Liver (tissue), 3 donors: Measurements from ENCODE around the gene COL9A3.

Experiments used
- FOXA1 ChIP-seq: IDR thresholded peaks from 2 replicates; pipeline ENCODE4 v1.6.1; 2016; ENCODE audit warnings: antibody characterized with exemption
- GABPA ChIP-seq, 2 donors: IDR thresholded peaks in 1 of 2; conservative IDR thresholded peaks in 1 of 2; 2 replicates each; pipeline ENCODE4 v1.6.1; 2016; ENCODE audit warnings: antibody characterized with exemption in 2 of 2, mild to moderate bottlenecking in 1 of 2, moderate library complexity in 1 of 2
- JUND ChIP-seq, 2 donors: IDR thresholded peaks; 2 replicates each; pipeline ENCODE4 v1.6.1; 2016; ENCODE audit warnings: antibody characterized with exemption in 2 of 2
- SP1 ChIP-seq: IDR thresholded peaks from 2 replicates; pipeline ENCODE4 v1.6.1; 2018; ENCODE audit warnings: antibody characterized with exemption, mild to moderate bottlenecking
- TAF1 ChIP-seq: conservative IDR thresholded peaks from 2 replicates; pipeline ENCODE4 v1.6.1; 2016; ENCODE audit warnings: antibody characterized with exemption, mild to moderate bottlenecking
- YY1 ChIP-seq: IDR thresholded peaks from 2 replicates; pipeline ENCODE4 v1.6.1; 2016; ENCODE audit warnings: antibody characterized with exemption, mild to moderate bottlenecking
- TF ChIP-seq, protein P1 (sequence below): fragments of 150-350 bp; IDR thresholded peaks from 2 replicates; pipeline ENCODE4 v1.5.1; 2017; ENCODE audit warnings: improper control_type of control experiment, low read depth, low read length; ENCODE audit not compliant: missing input control
- TF ChIP-seq, protein P2 (sequence below): IDR thresholded peaks from 2 replicates; pipeline ENCODE4 v1.6.1; 2016; ENCODE audit warnings: antibody characterized with exemption, mild to moderate bottlenecking
- TF ChIP-seq, protein P3 (sequence below): IDR thresholded peaks from 2 replicates; pipeline ENCODE4 v1.6.1; 2016; ENCODE audit warnings: antibody characterized with exemption
- TF ChIP-seq, protein P4 (sequence below): IDR thresholded peaks from 2 replicates; pipeline ENCODE4 v1.6.1; 2016; ENCODE audit warnings: antibody characterized with exemption
- TF ChIP-seq, protein P5 (sequence below): IDR thresholded peaks from 2 replicates; pipeline ENCODE4 v1.6.1; 2016; ENCODE audit warnings: antibody characterized with exemption
- donor health status: healthy.
- donor health status: healthy.

DNA sequence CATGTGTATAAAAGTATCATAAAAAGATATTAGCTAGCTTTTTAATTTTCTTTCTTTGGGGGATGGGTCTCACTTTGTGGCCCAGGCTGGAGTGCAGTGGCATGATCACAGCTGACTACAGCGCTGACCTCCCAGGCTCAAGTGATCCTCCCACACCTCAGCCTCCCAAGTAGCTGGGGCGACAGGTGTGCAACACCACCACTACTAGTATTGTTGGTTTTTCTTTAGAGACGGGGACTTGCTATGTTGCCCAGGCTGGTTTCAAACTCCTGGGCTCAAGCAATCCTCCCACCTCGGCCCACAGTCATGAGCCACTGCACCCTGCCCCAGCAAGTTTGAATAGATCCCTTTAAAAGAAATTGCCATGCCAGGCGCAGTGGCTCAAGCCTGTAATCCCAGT is 38.3 kb downstream of the COL9A3 start:
- TF ChIP-seq, protein P1, sequence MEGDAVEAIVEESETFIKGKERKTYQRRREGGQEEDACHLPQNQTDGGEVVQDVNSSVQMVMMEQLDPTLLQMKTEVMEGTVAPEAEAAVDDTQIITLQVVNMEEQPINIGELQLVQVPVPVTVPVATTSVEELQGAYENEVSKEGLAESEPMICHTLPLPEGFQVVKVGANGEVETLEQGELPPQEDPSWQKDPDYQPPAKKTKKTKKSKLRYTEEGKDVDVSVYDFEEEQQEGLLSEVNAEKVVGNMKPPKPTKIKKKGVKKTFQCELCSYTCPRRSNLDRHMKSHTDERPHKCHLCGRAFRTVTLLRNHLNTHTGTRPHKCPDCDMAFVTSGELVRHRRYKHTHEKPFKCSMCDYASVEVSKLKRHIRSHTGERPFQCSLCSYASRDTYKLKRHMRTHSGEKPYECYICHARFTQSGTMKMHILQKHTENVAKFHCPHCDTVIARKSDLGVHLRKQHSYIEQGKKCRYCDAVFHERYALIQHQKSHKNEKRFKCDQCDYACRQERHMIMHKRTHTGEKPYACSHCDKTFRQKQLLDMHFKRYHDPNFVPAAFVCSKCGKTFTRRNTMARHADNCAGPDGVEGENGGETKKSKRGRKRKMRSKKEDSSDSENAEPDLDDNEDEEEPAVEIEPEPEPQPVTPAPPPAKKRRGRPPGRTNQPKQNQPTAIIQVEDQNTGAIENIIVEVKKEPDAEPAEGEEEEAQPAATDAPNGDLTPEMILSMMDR = no peak
- TF ChIP-seq SP1 = no peak
- TF ChIP-seq, protein P2, sequence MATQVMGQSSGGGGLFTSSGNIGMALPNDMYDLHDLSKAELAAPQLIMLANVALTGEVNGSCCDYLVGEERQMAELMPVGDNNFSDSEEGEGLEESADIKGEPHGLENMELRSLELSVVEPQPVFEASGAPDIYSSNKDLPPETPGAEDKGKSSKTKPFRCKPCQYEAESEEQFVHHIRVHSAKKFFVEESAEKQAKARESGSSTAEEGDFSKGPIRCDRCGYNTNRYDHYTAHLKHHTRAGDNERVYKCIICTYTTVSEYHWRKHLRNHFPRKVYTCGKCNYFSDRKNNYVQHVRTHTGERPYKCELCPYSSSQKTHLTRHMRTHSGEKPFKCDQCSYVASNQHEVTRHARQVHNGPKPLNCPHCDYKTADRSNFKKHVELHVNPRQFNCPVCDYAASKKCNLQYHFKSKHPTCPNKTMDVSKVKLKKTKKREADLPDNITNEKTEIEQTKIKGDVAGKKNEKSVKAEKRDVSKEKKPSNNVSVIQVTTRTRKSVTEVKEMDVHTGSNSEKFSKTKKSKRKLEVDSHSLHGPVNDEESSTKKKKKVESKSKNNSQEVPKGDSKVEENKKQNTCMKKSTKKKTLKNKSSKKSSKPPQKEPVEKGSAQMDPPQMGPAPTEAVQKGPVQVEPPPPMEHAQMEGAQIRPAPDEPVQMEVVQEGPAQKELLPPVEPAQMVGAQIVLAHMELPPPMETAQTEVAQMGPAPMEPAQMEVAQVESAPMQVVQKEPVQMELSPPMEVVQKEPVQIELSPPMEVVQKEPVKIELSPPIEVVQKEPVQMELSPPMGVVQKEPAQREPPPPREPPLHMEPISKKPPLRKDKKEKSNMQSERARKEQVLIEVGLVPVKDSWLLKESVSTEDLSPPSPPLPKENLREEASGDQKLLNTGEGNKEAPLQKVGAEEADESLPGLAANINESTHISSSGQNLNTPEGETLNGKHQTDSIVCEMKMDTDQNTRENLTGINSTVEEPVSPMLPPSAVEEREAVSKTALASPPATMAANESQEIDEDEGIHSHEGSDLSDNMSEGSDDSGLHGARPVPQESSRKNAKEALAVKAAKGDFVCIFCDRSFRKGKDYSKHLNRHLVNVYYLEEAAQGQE = no peak
- TF ChIP-seq TAF1 = no peak
- no peak for TF ChIP-seq FOXA1
- TF ChIP-seq GABPA (IDR thresholded peaks at IDR 0.05 in 1 of 2, conservative IDR thresholded peaks at IDR 0.05 in 1 of 2) = no peak
- TF ChIP-seq, protein P3, sequence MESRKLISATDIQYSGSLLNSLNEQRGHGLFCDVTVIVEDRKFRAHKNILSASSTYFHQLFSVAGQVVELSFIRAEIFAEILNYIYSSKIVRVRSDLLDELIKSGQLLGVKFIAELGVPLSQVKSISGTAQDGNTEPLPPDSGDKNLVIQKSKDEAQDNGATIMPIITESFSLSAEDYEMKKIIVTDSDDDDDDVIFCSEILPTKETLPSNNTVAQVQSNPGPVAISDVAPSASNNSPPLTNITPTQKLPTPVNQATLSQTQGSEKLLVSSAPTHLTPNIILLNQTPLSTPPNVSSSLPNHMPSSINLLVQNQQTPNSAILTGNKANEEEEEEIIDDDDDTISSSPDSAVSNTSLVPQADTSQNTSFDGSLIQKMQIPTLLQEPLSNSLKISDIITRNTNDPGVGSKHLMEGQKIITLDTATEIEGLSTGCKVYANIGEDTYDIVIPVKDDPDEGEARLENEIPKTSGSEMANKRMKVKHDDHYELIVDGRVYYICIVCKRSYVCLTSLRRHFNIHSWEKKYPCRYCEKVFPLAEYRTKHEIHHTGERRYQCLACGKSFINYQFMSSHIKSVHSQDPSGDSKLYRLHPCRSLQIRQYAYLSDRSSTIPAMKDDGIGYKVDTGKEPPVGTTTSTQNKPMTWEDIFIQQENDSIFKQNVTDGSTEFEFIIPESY = no peak
- TF ChIP-seq JUND (IDR thresholded peaks at IDR 0.05) = no peak
- TF ChIP-seq, protein P4, sequence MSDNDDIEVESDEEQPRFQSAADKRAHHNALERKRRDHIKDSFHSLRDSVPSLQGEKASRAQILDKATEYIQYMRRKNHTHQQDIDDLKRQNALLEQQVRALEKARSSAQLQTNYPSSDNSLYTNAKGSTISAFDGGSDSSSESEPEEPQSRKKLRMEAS = no peak
- TF ChIP-seq, protein P5, sequence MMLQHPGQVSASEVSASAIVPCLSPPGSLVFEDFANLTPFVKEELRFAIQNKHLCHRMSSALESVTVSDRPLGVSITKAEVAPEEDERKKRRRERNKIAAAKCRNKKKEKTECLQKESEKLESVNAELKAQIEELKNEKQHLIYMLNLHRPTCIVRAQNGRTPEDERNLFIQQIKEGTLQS = no peak
- no peak for TF ChIP-seq YY1
